ENCODE measurements around the gene GPRIN3.

GPRIN3 gene

DNA sequence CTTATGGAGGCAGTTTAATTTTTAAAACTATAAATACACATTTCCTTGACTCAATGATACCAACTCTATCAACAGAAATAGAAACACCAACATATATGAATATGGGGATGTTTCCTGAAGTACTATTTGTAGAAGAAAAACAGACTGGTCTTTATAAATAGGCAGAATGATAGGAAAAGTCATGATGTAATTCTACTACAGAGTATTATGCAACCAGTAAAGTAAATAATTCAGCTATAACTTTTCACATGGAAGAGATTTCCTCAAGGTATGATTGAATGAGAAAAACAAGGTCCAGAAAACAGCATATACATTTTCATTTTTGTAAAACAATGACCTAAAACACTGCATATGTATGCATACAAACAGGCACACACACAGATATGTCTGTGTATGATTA, 56.2 kb downstream of the GPRIN3 start:
- peaks cover 2% of the 10 kb centered on the region for H3K36me3 Mint-ChIP-seq
- H3K27me3 Mint-ChIP-seq: no peaks in the 10 kb centered on the region
- H3K27ac Mint-ChIP-seq: no peak overlapping the region
- no peak overlapping the region for H3K4me3 Mint-ChIP-seq
- no peaks in the 10 kb centered on the region for H3K9me3 Mint-ChIP-seq
- no peaks in the 10 kb centered on the region for H3K4me1 Mint-ChIP-seq
- no peak for ATAC-seq (ENCODE audit: low read depth)
- DNase-seq (ENCODE audit: low spot score in 2 of 2): no peak

- Mint-ChIP-seq H3K4me3 (no peak overlapping the region), H3K36me3 (peaks cover 2% of the 10 kb centered on the region), H3K27ac (no peak overlapping the region), H3K9me3 (no peaks in the 10 kb centered on the region), H3K27me3 (no peaks in the 10 kb centered on the region), H3K4me1 (peaks cover 3% of the 10 kb centered on the region)
- DNase-seq (ENCODE audit: low spot score in 2 of 2): no peak
- no peak for ATAC-seq (ENCODE audit: low read depth)
These were observed 57.8 kb downstream of the GPRIN3 start for GRCh38 chr4:89249716-89250361.

- no peaks in the 10 kb centered on the region for H3K9me3 Mint-ChIP-seq
- ATAC-seq (ENCODE audit: low read depth): no peak
- peaks cover 2% of the 10 kb centered on the region for H3K36me3 Mint-ChIP-seq
- DNase-seq (ENCODE audit: low spot score in 2 of 2): no peak
- H3K27ac Mint-ChIP-seq: no peak overlapping the region
- peaks cover 3% of the 10 kb centered on the region for H3K4me1 Mint-ChIP-seq
- H3K4me3 Mint-ChIP-seq: no peak overlapping the region
- H3K27me3 Mint-ChIP-seq: no peaks in the 10 kb centered on the region
These were observed 58.3 kb downstream of the GPRIN3 start for GRCh38 chr4:89249313-89249712.

DNA sequence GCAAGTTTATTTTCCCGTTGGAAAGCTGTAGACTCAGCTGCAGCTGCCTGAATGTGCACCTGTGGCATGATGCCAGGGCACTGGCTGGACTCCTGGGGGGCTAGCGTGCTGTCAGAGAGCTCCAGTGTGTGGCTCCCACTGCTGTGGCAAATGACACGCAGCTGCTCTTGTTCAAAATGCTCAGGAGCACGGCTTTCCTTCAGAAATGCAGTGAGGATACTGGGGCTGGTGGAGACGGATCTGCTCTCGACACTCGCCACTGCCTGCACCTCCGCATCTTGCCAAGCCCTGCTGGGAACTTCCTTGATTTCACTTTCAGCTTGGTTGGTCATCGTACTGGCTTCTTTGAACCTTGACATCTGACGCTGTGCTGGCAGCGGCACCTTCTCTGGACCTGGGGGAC, 58.7 kb downstream of the GPRIN3 start:
- DNase-seq (ENCODE audit: low spot score in 2 of 2) (no peak), ATAC-seq (ENCODE audit: low read depth) (no peak)
- Mint-ChIP-seq H3K36me3 (peaks cover 2% of the 10 kb centered on the region), H3K27ac (no peak overlapping the region), H3K27me3 (no peaks in the 10 kb centered on the region), H3K4me1 (peaks cover 3% of the 10 kb centered on the region), H3K9me3 (no peaks in the 10 kb centered on the region), H3K4me3 (no peak overlapping the region)

GRCh38 chr4:89247951-89248350, 59.6 kb downstream of the GPRIN3 start:
- Mint-ChIP-seq H3K36me3 (peaks cover 2% of the 10 kb centered on the region), H3K4me3 (no peak overlapping the region), H3K9me3 (no peaks in the 10 kb centered on the region), H3K4me1 (peaks cover 3% of the 10 kb centered on the region), H3K27ac (no peak overlapping the region), H3K27me3 (no peaks in the 10 kb centered on the region)
- no peak for DNase-seq (ENCODE audit: low spot score in 2 of 2)
- no peak for ATAC-seq (ENCODE audit: low read depth)

DNA sequence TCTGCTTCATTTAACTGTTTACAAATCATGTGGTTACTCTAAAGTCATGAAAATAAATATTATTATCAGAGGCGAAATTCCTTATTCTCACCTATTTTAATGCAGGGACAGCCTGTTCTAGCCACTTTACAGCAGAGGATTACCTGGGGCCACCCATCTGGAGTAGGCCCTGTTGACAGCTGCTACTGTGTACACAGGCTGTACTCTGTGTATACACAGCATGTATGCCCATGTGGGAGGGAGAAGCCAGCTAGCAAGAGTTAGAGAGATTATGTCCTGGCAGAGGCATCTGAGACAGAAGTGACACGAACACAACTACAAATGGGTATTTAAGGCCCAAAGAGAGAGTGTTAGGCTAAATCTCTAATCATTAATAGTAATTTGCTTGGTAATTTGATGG, 62.1 kb downstream of the GPRIN3 start:
- Mint-ChIP-seq H3K4me1 (peaks cover 3% of the 10 kb centered on the region), H3K36me3 (peaks cover 2% of the 10 kb centered on the region), H3K27me3 (no peaks in the 10 kb centered on the region), H3K4me3 (no peak overlapping the region), H3K9me3 (no peaks in the 10 kb centered on the region), H3K27ac (no peak overlapping the region)
- DNase-seq (ENCODE audit: low spot score in 2 of 2) (no peak), ATAC-seq (ENCODE audit: low read depth) (no peak)

DNA sequence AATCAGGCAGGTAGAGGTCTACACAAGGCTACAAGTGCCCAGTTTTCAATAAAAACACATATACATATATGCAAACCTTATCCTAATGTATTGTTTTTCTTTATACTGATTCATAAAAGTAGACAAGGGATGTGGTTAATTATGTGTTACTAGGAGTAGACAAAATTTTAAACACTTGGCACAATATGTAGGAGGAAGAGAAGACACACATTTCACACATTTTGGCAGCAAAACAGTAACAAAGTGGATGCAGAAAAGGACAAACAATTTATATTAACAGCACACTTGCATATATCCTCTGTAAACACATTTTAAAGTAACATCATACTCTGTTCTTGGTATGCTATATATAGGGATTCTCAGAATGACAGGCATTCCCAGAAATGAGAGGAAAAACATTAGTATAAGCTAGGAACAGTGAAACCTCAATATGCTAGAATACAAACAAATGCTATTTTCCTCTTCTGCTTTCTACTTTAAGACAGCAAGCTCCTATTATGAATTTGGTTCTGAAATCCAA, 63.8 kb downstream of the GPRIN3 start:
- ATAC-seq (ENCODE audit: low read depth) (no peak), DNase-seq (ENCODE audit: low spot score in 2 of 2) (no peak)
- Mint-ChIP-seq H3K36me3 (no peaks in the 10 kb centered on the region), H3K27me3 (no peaks in the 10 kb centered on the region), H3K4me1 (peaks cover 3% of the 10 kb centered on the region), H3K4me3 (no peak overlapping the region), H3K9me3 (no peaks in the 10 kb centered on the region), H3K27ac (peak overlapping the region; percentile 13)

DNA sequence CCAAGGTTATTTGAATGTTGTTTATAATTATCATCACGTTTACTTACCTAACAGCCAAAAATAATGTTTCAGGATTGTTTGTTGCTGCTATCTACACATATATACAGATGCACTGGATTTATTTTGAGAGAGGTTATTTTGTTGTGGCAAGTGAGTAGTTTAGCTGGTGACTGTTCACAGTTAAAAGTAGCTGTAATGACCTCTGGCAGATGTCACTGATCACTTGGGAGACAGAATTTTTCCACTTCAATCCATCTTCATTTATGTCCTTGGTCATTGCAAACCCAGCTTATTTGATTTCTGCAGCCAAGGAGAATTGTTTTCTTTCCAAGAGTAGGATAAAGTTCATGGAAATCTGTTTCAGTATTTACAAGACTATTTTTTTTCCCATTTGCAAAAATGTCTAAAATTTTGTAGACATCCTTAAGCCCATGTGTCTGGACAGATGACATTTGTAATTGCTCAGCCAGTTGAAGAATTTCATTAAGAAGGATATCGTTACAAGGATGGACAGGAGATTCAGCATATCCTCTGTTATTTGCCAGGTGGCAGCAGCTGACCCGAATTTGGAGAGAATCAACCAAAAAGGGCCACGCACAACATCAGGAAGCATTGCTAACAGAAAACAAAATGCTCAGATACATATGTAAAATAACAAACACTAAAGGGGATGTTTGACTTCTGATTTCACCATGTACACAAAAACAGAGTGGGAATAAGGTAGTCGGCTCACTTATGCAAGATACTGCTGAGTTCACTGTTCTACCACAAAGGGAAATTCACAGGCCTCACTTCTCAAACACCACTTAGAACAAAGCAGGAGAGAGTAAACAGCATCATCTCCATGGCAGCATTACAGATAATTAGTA, 64.5 kb downstream of the GPRIN3 start:
- Mint-ChIP-seq H3K9me3 (no peaks in the 10 kb centered on the region), H3K36me3 (no peaks in the 10 kb centered on the region)
- no peak for DNase-seq (ENCODE audit: low spot score in 2 of 2)

GRCh38 chr4:89242216-89242615, 65.4 kb downstream of the GPRIN3 start:
- Mint-ChIP-seq H3K4me1 (peaks cover 3% of the 10 kb centered on the region), H3K27me3 (no peaks in the 10 kb centered on the region), H3K4me3 (no peak overlapping the region), H3K9me3 (no peaks in the 10 kb centered on the region), H3K27ac (no peak overlapping the region), H3K36me3 (no peaks in the 10 kb centered on the region)
- DNase-seq (ENCODE audit: low spot score in 2 of 2) (no peak), ATAC-seq (ENCODE audit: low read depth) (no peak)

More for the DNA sequence above, 64.5 kb downstream of the GPRIN3 start:
- Mint-ChIP-seq H3K27me3 (no peaks in the 10 kb centered on the region), H3K4me3 (no peak overlapping the region), H3K27ac (peak overlapping the region; percentile 13), H3K4me1 (peaks cover 3% of the 10 kb centered on the region)
- peak; percentile 60 for ATAC-seq (ENCODE audit: low read depth)

DNA sequence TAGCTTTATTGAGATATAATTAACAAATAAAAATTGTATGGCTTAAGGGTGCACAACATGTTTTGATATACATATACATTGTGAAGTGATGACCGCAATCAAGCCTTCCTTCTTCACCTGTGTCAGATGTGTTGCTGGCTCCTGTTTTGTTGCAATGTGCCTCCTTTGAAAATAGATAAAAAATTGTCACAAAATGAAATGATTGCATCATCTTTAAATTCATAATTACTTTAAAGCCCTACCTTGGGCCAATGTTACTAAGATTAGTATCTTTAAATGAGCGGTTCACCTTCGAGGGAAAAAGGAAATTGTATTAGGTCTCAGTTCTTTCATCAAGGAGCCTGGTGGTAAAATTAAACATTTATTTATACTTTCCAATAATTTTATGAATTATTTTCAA, 77.3 kb downstream of the GPRIN3 start:
- no peaks in the 10 kb centered on the region for H3K27me3 Mint-ChIP-seq
- no peak overlapping the region for H3K27ac Mint-ChIP-seq
- no peak for ATAC-seq (ENCODE audit: low read depth)
- peaks cover 2% of the 10 kb centered on the region for H3K9me3 Mint-ChIP-seq
- DNase-seq (ENCODE audit: low spot score in 2 of 2): no peak
- H3K36me3 Mint-ChIP-seq: no peaks in the 10 kb centered on the region
- peaks cover 2% of the 10 kb centered on the region for H3K4me1 Mint-ChIP-seq
- no peak overlapping the region for H3K4me3 Mint-ChIP-seq

GRCh38 chr4:89226665-89227574, 80.7 kb downstream of the GPRIN3 start:
- Mint-ChIP-seq H3K36me3 (no peaks in the 10 kb centered on the region), H3K4me1 (peaks cover 2% of the 10 kb centered on the region), H3K4me3 (no peak overlapping the region), H3K27ac (peak overlapping the region; percentile 58), H3K9me3 (no peaks in the 10 kb centered on the region), H3K27me3 (no peaks in the 10 kb centered on the region)
- peak; percentile 91 for ATAC-seq (ENCODE audit: low read depth)
- peak; percentile 56 to 58 for DNase-seq (ENCODE audit: low spot score in 2 of 2)

DNA sequence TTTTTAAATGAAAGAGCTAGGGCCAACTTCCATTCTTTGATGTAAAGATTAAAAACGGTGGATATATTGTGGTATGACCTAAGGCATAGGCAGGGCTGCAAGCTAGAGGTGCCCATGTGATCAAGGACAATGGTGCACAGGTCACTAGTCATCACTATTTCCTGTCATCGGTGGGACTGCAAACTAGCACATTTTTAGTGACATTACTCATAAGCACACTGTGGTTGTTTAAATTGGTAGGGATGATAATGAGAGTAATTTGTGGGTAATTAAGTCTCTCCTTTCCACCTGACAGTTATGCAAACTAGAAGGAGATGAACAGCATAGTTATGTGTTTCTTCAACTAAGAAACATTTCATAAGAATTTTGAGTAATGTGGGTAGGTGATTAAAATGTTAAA, 85.4 kb downstream of the GPRIN3 start:
- peaks cover 2% of the 10 kb centered on the region for H3K4me1 Mint-ChIP-seq
- H3K9me3 Mint-ChIP-seq: no peaks in the 10 kb centered on the region
- H3K27ac Mint-ChIP-seq: no peak overlapping the region
- ATAC-seq (ENCODE audit: low read depth) (no peak), DNase-seq (ENCODE audit: low spot score in 2 of 2) (no peak)
- H3K4me3 Mint-ChIP-seq: no peak overlapping the region
- no peaks in the 10 kb centered on the region for H3K36me3 Mint-ChIP-seq
- no peaks in the 10 kb centered on the region for H3K27me3 Mint-ChIP-seq

GRCh38 chr4:89221167-89221867, 86.3 kb downstream of the GPRIN3 start:
- H3K4me3 Mint-ChIP-seq: no peak overlapping the region
- no peaks in the 10 kb centered on the region for H3K9me3 Mint-ChIP-seq
- H3K27ac Mint-ChIP-seq: no peak overlapping the region
- ATAC-seq (ENCODE audit: low read depth) (no peak), DNase-seq (ENCODE audit: low spot score in 2 of 2) (no peak)
- no peaks in the 10 kb centered on the region for H3K4me1 Mint-ChIP-seq
- no peaks in the 10 kb centered on the region for H3K36me3 Mint-ChIP-seq
- no peaks in the 10 kb centered on the region for H3K27me3 Mint-ChIP-seq
